OCI-LY7 (cell line): Measurements from ENCODE around the gene NSUN7. TPM values are rescaled to one million over a fixed set of nuclear protein-coding genes. Genes with fewer than 3 reads are reported as not detected.

Source experiments
- BruUV-seq: library from RNA; stranded (reverse); fragments of 400-500 nt; replicated peaks from 2 replicates; lab custom pipeline; 2021; lab: Mats Ljungman, UMichigan
- CTCF ChIA-PET: fragments of 300-600 bp; sonication (Branson Sonifier 250); formaldehyde crosslinking; loops from one replicate; lab custom pipeline; 2022; ENCODE audit warnings: antibody characterized with exemption; ENCODE audit not compliant: unreplicated experiment; lab: Charles Lee
- POLR2A ChIA-PET: fragments of 300-600 bp; sonication (Branson Sonifier 250); formaldehyde crosslinking; loops from one replicate; lab custom pipeline; 2022; ENCODE audit warnings: antibody characterized with exemption; lab: Charles Lee
- DNase-seq: peaks from one replicate; pipeline ENCODE4 v3.0.0-alpha.2; 2015; ENCODE audit warnings: low spot score
- H2AFZ ChIP-seq: fragments of 200-600 bp; sonication (generic), shearing (Covaris generic); 2 replicates; pipeline ENCODE4 v1.6.1; 2014; ENCODE audit warnings: mild to moderate bottlenecking, antibody characterized with exemption, low read length, moderate library complexity
- H3K27ac ChIP-seq: fragments of 200-600 bp; sonication (generic); 2 replicates; pipeline ENCODE4 v1.5.1; 2014; ENCODE audit warnings: mixed run types, low read depth, mild to moderate bottlenecking, moderate library complexity, low read length, inconsistent platforms; ENCODE audit not compliant: poor library complexity, severe bottlenecking
- H3K36me3 ChIP-seq: fragments of 200-600 bp; sonication (generic); 2 replicates; pipeline ENCODE4 v1.6.1; 2014; ENCODE audit warnings: mild to moderate bottlenecking, antibody characterized with exemption, low read length, moderate library complexity, mixed read lengths; ENCODE audit not compliant: insufficient read depth
- H3K4me1 ChIP-seq: fragments of 200-600 bp; sonication (generic); 2 replicates; pipeline ENCODE4 v1.5.1; 2014; ENCODE audit warnings: mild to moderate bottlenecking, low read length; ENCODE audit not compliant: insufficient read depth, poor library complexity, severe bottlenecking
- H3K4me2 ChIP-seq: fragments of 200-600 bp; sonication (generic); 2 replicates; pipeline ENCODE4 v1.6.1; 2014; ENCODE audit warnings: mild to moderate bottlenecking, low read length
- H3K4me3 ChIP-seq: fragments of 200-600 bp; sonication (generic); 2 replicates; pipeline ENCODE4 v1.5.1; 2014; ENCODE audit warnings: mild to moderate bottlenecking, low read depth, low read length; ENCODE audit not compliant: poor library complexity, severe bottlenecking
- H3K79me2 ChIP-seq: fragments of 200-600 bp; sonication (generic); 2 replicates; pipeline ENCODE4 v1.6.1; 2016; ENCODE audit warnings: low read depth, mild to moderate bottlenecking, low read length, moderate library complexity, mixed read lengths; ENCODE audit not compliant: insufficient read depth
- H3K9me2 ChIP-seq: fragments of 200-600 bp; sonication (generic); 2 replicates; pipeline ENCODE4 v1.6.1; 2016; ENCODE audit warnings: mild to moderate bottlenecking, low read length, mixed read lengths; ENCODE audit not compliant: insufficient read depth
- H3K9me3 ChIP-seq: fragments of 200-600 bp; sonication (generic); 2 replicates; pipeline ENCODE4 v1.6.1; 2014; ENCODE audit warnings: mild to moderate bottlenecking, mixed run types, low read length, mixed read lengths
- H4K20me1 ChIP-seq: fragments of 200-600 bp; sonication (generic); 2 replicates; pipeline ENCODE4 v1.6.1; 2014; ENCODE audit warnings: mild to moderate bottlenecking, antibody characterized with exemption, low read length, moderate library complexity, mixed read lengths; ENCODE audit not compliant: insufficient read depth
- CTCF ChIP-seq: fragments of 200-600 bp; sonication (generic); conservative IDR thresholded peaks from 2 replicates; pipeline ENCODE4 v1.5.1; 2014; ENCODE audit warnings: mild to moderate bottlenecking, antibody characterized with exemption, low read length, moderate library complexity, mixed read lengths
- EZH2phosphoT487 ChIP-seq: fragments of 200-600 bp; sonication (generic); IDR thresholded peaks from 2 replicates; pipeline ENCODE4 v1.6.1; 2018; ENCODE audit warnings: low read depth, borderline replicate concordance, mild to moderate bottlenecking, mixed run types, antibody characterized with exemption, low read length, moderate library complexity, mixed read lengths
- intact Hi-C: fragments of 100-400 bp; cut with micrococcal nuclease; formaldehyde crosslinking; loops from one replicate; pipeline ENCODE4 v1.10.0; 2022; ENCODE audit not compliant: unreplicated experiment
- total RNA-seq, 2 experiments: library from RNA; depleted of rRNA in 1 of 2; stranded (reverse); fragments of >200 nt in 1 of 2; shearing (Covaris generic) in 1 of 2; gene quantifications; 2 replicates each; pipeline ENCODE4 v1.2.3, GENCODE V29; 2014 to 2022

NSUN7 gene
- total RNA-seq, 2 experiments from 2014 or later = 0.13 TPM; not detected in 1

DNA sequence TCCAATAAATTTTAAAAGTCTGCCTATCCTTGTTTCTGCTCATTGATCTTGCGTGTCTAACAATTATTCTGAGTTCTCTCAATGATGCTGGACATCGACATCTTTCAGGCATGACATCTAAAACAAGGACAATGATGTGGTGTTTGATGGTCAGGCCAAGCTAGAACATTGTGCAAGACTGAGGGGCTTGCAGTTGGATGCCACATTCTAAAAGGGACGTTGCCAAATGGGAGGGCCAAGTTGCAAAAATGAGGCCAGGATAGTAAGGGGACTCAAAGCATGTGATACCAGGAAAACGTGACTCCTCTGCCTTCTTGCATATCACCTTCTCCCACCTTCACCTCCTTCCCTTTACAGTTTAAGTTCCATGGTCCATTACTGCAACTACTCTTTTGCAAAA lies 29.4 kb upstream of the NSUN7 start:
- H3K9me3 ChIP-seq = no peaks in the 10 kb centered on the region
- H3K79me2 ChIP-seq = no peaks in the 10 kb centered on the region
- no peak for DNase-seq
- no peak overlapping the region for H3K4me3 ChIP-seq
- intact Hi-C loops = loop anchor here (5.0 kb wide), 1 partner anchor 663 kb away; the partner anchor contains the start of gene N4BP2
- H3K36me3 ChIP-seq = no peaks in the 10 kb centered on the region
- H4K20me1 ChIP-seq = no peaks in the 10 kb centered on the region
- POLR2A ChIA-PET = interaction anchor here (0.5 to 1.8 kb wide), 4 partner anchors 12 to 267 kb away, joined by 3 to 4 read pairs (median 3); no protein-coding TSS in a partner anchor
- H3K4me1 ChIP-seq = peaks cover 8% of the 10 kb centered on the region
- no peak overlapping the region for H3K27ac ChIP-seq
- TF ChIP-seq CTCF = no peak
- TF ChIP-seq EZH2phosphoT487 = no peak
- H3K9me2 ChIP-seq = no peaks in the 10 kb centered on the region
- H3K4me2 ChIP-seq = no peak overlapping the region
- BruUV-seq = no TSS peak
- CTCF ChIA-PET = no interaction called here
- H2AFZ ChIP-seq = no peak overlapping the region

DNA sequence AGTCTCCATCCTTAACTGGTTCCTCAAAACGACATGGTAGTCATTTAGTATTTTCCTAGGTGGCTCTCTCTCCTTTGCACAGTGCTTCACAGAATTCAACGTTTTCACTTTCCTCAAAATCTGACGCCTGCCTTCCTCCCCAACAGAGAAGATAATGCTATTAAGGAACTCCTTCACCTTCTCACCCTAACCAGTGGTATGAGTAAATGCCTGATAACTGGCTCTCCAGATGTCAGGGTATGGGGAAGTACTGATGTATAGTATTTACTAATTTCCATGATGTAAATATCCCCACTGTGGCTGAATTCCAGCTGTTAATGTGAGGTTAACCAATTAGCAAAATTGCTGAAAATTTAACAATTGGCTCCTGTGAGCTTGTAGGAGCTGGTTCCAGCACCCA lies 28.8 kb upstream of the NSUN7 start:
- DNase-seq = no peak
- no peaks in the 10 kb centered on the region for H3K36me3 ChIP-seq
- POLR2A ChIA-PET = interaction anchor here (1.8 kb wide), 1 partner anchor 11 kb away, joined by 4 read pairs; no protein-coding TSS in a partner anchor

More for the DNA sequence above, 28.8 kb upstream of the NSUN7 start:
- no peaks in the 10 kb centered on the region for H3K79me2 ChIP-seq
- H3K9me3 ChIP-seq = no peaks in the 10 kb centered on the region
- TF ChIP-seq EZH2phosphoT487 (no peak), CTCF (no peak)
- no peaks in the 10 kb centered on the region for H3K9me2 ChIP-seq
- BruUV-seq = no TSS peak
- CTCF ChIA-PET = no interaction called here
- H3K4me2 ChIP-seq = no peak overlapping the region
- H2AFZ ChIP-seq = no peak overlapping the region
- intact Hi-C loops = loop anchor here (5.0 kb wide), 1 partner anchor 664 kb away; the partner anchor contains the start of gene N4BP2
- H4K20me1 ChIP-seq = no peaks in the 10 kb centered on the region
- H3K4me3 ChIP-seq = no peak overlapping the region
- peaks cover 8% of the 10 kb centered on the region for H3K4me1 ChIP-seq
- H3K27ac ChIP-seq = no peak overlapping the region
